CD4-positive, alpha-beta T cell (primary cell): ENCODE data around the gene SNCA. TPM values are rescaled to one million over a fixed set of nuclear protein-coding genes. Genes with fewer than 3 reads are reported as not detected.

Experiments used
- ATAC-seq: fragments of 200-7000 bp; cut with Tn5 transposase; one replicate; pipeline ENCODE4 v1.10.0; 2022; ENCODE audit warnings: mild to moderate bottlenecking; ENCODE audit not compliant: poor library complexity
- CTCF ChIA-PET: fragments of 350-600 bp; sonication (Branson Sonifier 250); formaldehyde crosslinking; loops from one replicate; lab custom pipeline; 2021; ENCODE audit warnings: antibody characterized with exemption, inconsistent platforms; lab: Charles Lee
- POLR2A ChIA-PET: fragments of 350-600 bp; sonication (Branson Sonifier 250); formaldehyde crosslinking; loops from one replicate; lab custom pipeline; 2021; ENCODE audit warnings: antibody characterized with exemption, inconsistent platforms; lab: Charles Lee
- DNase-seq, 14 experiments: peaks; one replicate each; pipeline ENCODE4 v3.0.0-alpha.2; 2013 to 2020; ENCODE audit warnings: mixed read lengths in 2 of 14
- H3K27ac ChIP-seq, 2 donors: one replicate each; pipeline versions ENCODE4 v1.5.1 to v1.7.0; 2013; ENCODE audit warnings: low read length in 2 of 2, low read depth in 1 of 2, mild to moderate bottlenecking in 1 of 2
- H3K27me3 ChIP-seq, 2 experiments: 1 replicate in 1 of 2; 2 replicates in 1 of 2; pipeline versions ENCODE4 v1.6.1 to v1.7.0; 2013; ENCODE audit warnings: low read length in 2 of 2, control low read depth in 1 of 2, mild to moderate bottlenecking in 1 of 2, moderate library complexity in 1 of 2; ENCODE audit not compliant: insufficient read depth in 2 of 2, control insufficient read depth in 1 of 2
- H3K36me3 ChIP-seq: one replicate; pipeline ENCODE4 v1.6.1; 2013; ENCODE audit warnings: low read length, control low read depth; ENCODE audit not compliant: insufficient read depth
- H3K4me1 ChIP-seq: one replicate; pipeline ENCODE4 v1.6.1; 2013; ENCODE audit warnings: low read length, control low read depth; ENCODE audit not compliant: insufficient read depth
- H3K4me3 ChIP-seq: one replicate; pipeline ENCODE4 v1.5.1; 2013; ENCODE audit warnings: mild to moderate bottlenecking, low read length, moderate library complexity
- H3K9me3 ChIP-seq, 2 experiments: 1 replicate in 1 of 2; 2 replicates in 1 of 2; pipeline versions ENCODE4 v1.6.1 to v1.7.0; 2013; ENCODE audit warnings: low read length in 2 of 2, mild to moderate bottlenecking in 2 of 2, control low read depth in 1 of 2, moderate library complexity in 1 of 2; ENCODE audit not compliant: control insufficient read depth in 1 of 2, insufficient read depth in 1 of 2
- H3K27ac Mint-ChIP-seq: one replicate; pipeline ENCODE4 v1.8.0; 2020; ENCODE audit warnings: mixed read lengths
- H3K27me3 Mint-ChIP-seq: one replicate; pipeline ENCODE4 v1.8.0; 2021; ENCODE audit warnings: mixed read lengths
- H3K36me3 Mint-ChIP-seq: one replicate; pipeline ENCODE4 v1.8.0; 2021; ENCODE audit warnings: low read depth, mixed read lengths
- H3K4me1 Mint-ChIP-seq: one replicate; pipeline ENCODE4 v1.8.0; 2021; ENCODE audit warnings: low read depth, mixed read lengths
- H3K4me3 Mint-ChIP-seq: one replicate; pipeline ENCODE4 v1.8.0; 2020; ENCODE audit warnings: mild to moderate bottlenecking, mixed read lengths
- H3K9me3 Mint-ChIP-seq: one replicate; pipeline ENCODE4 v1.8.0; 2020; ENCODE audit warnings: mixed read lengths
- intact Hi-C, 2 experiments: fragments of 100-400 bp; cut with DNase I in 1 of 2; cut with micrococcal nuclease in 1 of 2; formaldehyde crosslinking; loops; one replicate each; pipeline versions ENCODE4 v1.15.1 to v1.9.0; 2023 to 2025; cut with DNase I, micrococcal nuclease
- total RNA-seq, 174 experiments: library from RNA in 2 of 174; stranded (reverse) in 2 of 174; gene quantifications; one replicate each; pipeline ENCODE4 v1.2.3 and lab custom pipeline; 2021 to 2026
- TF ChIP-seq, protein P1 (sequence below): fragments of 200-600 bp; IDR thresholded peaks from one replicate; pipeline ENCODE4 v1.8.0; 2022; ENCODE audit warnings: antibody characterized with exemption, mild to moderate bottlenecking

The SNCA gene
- total RNA-seq, 2 experiments from 2014 or later, result not detected

GRCh38 chr4:89700766-89701423, 136.1 kb downstream of the SNCA start:
- H3K27ac ChIP-seq, result no peak overlapping the region
- CTCF ChIA-PET, result no interaction called here
- no peaks in the 10 kb centered on the region for H3K27me3 Mint-ChIP-seq
- intact Hi-C loops, result no loop called here
- no peaks in the 10 kb centered on the region for H3K36me3 ChIP-seq
- no peak overlapping the region for H3K4me3 Mint-ChIP-seq
- no peak overlapping the region for H3K4me3 ChIP-seq
- ATAC-seq (no peak), DNase-seq (no peak)
- no peaks in the 10 kb centered on the region for H3K4me1 ChIP-seq
- POLR2A ChIA-PET, result no interaction called here
- TF ChIP-seq, protein P1, sequence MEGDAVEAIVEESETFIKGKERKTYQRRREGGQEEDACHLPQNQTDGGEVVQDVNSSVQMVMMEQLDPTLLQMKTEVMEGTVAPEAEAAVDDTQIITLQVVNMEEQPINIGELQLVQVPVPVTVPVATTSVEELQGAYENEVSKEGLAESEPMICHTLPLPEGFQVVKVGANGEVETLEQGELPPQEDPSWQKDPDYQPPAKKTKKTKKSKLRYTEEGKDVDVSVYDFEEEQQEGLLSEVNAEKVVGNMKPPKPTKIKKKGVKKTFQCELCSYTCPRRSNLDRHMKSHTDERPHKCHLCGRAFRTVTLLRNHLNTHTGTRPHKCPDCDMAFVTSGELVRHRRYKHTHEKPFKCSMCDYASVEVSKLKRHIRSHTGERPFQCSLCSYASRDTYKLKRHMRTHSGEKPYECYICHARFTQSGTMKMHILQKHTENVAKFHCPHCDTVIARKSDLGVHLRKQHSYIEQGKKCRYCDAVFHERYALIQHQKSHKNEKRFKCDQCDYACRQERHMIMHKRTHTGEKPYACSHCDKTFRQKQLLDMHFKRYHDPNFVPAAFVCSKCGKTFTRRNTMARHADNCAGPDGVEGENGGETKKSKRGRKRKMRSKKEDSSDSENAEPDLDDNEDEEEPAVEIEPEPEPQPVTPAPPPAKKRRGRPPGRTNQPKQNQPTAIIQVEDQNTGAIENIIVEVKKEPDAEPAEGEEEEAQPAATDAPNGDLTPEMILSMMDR, result no peak
- H3K27me3 ChIP-seq, result no peaks in the 10 kb centered on the region
- H3K27ac Mint-ChIP-seq, result no peak overlapping the region
- H3K9me3 Mint-ChIP-seq, result peaks cover 3% of the 10 kb centered on the region
- H3K4me1 Mint-ChIP-seq, result no peaks in the 10 kb centered on the region
- no peaks in the 10 kb centered on the region for H3K36me3 Mint-ChIP-seq
- no peaks in the 10 kb centered on the region for H3K9me3 ChIP-seq

DNA sequence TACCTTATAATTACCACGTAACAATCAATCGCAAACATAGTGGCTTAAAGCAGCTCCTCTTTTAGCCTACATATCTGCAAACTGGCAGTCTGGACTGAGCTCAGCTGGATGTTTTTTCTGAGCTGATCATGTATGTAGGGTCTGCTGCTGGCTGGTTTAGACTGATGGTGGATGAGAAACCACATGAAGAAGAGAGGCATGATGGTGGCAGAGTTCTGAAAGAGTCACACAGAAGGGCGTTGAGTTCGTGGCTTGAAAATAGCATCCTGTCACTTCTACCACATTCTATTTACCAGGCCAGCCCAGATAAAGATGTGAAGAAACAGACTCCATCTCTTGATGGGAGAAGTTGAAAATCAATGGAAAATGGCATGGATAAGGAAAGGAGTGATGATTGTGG, 151.3 kb downstream of the SNCA start:
- no peak for ATAC-seq
- CTCF ChIA-PET, result interaction anchor here (0.6 kb wide), 1 partner anchor 14 kb away, joined by 3 read pairs; no protein-coding TSS in a partner anchor

GRCh38 chr4:89685277-89685676, 151.7 kb downstream of the SNCA start:
- no peaks in the 10 kb centered on the region for H3K4me1 Mint-ChIP-seq
- peaks cover 21% of the 10 kb centered on the region for H3K27me3 Mint-ChIP-seq
- Histone ChIP-seq H3K27me3 (peaks cover 0 to 5% of the 10 kb centered on the region in 2 experiments), H3K4me1 (no peaks in the 10 kb centered on the region), H3K4me3 (no peak overlapping the region), H3K27ac (no peak overlapping the region), H3K9me3 (no peaks in the 10 kb centered on the region), H3K36me3 (no peaks in the 10 kb centered on the region)
- intact Hi-C loops, result no loop called here
- H3K27ac Mint-ChIP-seq, result no peak overlapping the region
- DNase-seq, result no peak
- TF ChIP-seq, protein P1, result no peak
- no peak for ATAC-seq
- H3K36me3 Mint-ChIP-seq, result no peaks in the 10 kb centered on the region
- no peak overlapping the region for H3K4me3 Mint-ChIP-seq
- ChIA-PET POLR2A (no interaction called here), CTCF (no interaction called here)
- no peaks in the 10 kb centered on the region for H3K9me3 Mint-ChIP-seq

More for the DNA sequence above, 151.3 kb downstream of the SNCA start:
- POLR2A ChIA-PET, result no interaction called here
- no peak for DNase-seq
- Histone ChIP-seq H3K27me3 (peaks cover 0 to 5% of the 10 kb centered on the region in 2 experiments), H3K36me3 (no peaks in the 10 kb centered on the region), H3K27ac (no peak overlapping the region), H3K9me3 (no peaks in the 10 kb centered on the region), H3K4me3 (no peak overlapping the region), H3K4me1 (no peaks in the 10 kb centered on the region)
- Mint-ChIP-seq H3K36me3 (no peaks in the 10 kb centered on the region), H3K27me3 (peaks cover 21% of the 10 kb centered on the region), H3K27ac (no peak overlapping the region), H3K4me1 (no peaks in the 10 kb centered on the region), H3K4me3 (no peak overlapping the region), H3K9me3 (no peaks in the 10 kb centered on the region)
- TF ChIP-seq, protein P1, result no peak
- intact Hi-C loops, result no loop called here
